Endothelial cell of umbilical vein (primary cell): ENCODE measurements around the gene GRK1. TPM values are rescaled to one million over a fixed set of nuclear protein-coding genes. Genes with fewer than 3 reads are reported as not detected.

Experiments used
- BruUV-seq: library from RNA; stranded (reverse); fragments of 400-500 nt; replicated peaks from 2 replicates; lab custom pipeline; 2021; lab: Mats Ljungman, UMichigan
- CTCF ChIA-PET: fragments of 300-600, 350-600 bp; sonication (Branson Sonifier 250); formaldehyde crosslinking; loops from one replicate; lab custom pipeline; 2021; ENCODE audit warnings: antibody characterized with exemption, inconsistent platforms; lab: Charles Lee
- POLR2A ChIA-PET: fragments of 300-600, 350-600 bp; sonication (Branson Sonifier 250); formaldehyde crosslinking; loops from one replicate; lab custom pipeline; 2021; ENCODE audit warnings: antibody characterized with exemption, inconsistent platforms; lab: Charles Lee
- DNase-seq: peaks from one replicate; pipeline ENCODE4 v3.0.0-alpha.2; 2011; ENCODE audit warnings: low read depth, low spot score
- FAIRE-seq: peaks from 2 replicates; lab custom pipeline; 2011; peaks lifted over from hg19 to GRCh38; lab: Jason Lieb, UNC
- H2AFZ ChIP-seq: 2 replicates; pipeline ENCODE4 v1.6.0; 2012; ENCODE audit warnings: low read depth, low read length, control low read depth, inconsistent platforms
- H3K27ac ChIP-seq: 2 replicates; pipeline ENCODE4 v1.5.1; 2011; ENCODE audit warnings: low read depth, mild to moderate bottlenecking, control low read depth, low read length, moderate library complexity; ENCODE audit not compliant: insufficient read depth
- H3K27me3 ChIP-seq, 2 experiments: 2 replicates each; pipeline versions ENCODE4 v1.6.0 to v1.6.1; 2011; ENCODE audit warnings: low read length in 2 of 2, mixed read lengths in 1 of 2; ENCODE audit not compliant: control insufficient read depth in 2 of 2, insufficient read depth in 2 of 2
- H3K36me3 ChIP-seq, 2 experiments: 2 replicates in 1 of 2; 3 replicates in 1 of 2; pipeline ENCODE4 v1.5.1; 2011; ENCODE audit warnings: low read length in 2 of 2, mild to moderate bottlenecking in 1 of 2, moderate library complexity in 1 of 2; ENCODE audit not compliant: control insufficient read depth in 2 of 2, insufficient read depth in 2 of 2; ENCODE audit errors: extremely low read depth in 1 of 2
- H3K4me1 ChIP-seq: 3 replicates; pipeline ENCODE4 v1.5.1; 2011; ENCODE audit warnings: mild to moderate bottlenecking, low read length; ENCODE audit not compliant: control insufficient read depth, insufficient read depth; ENCODE audit errors: extremely low read depth
- H3K4me2 ChIP-seq: 2 replicates; pipeline ENCODE4 v1.6.1; 2011; ENCODE audit warnings: low read length, control low read depth, mixed read lengths; ENCODE audit not compliant: insufficient read depth
- H3K4me3 ChIP-seq, 3 experiments: fragments of 200-600 bp in 1 of 3; sonication (generic), shearing (Covaris generic) in 1 of 3; replicated peaks in 1 of 3; 2 replicates each; pipeline ENCODE4 v1.5.1; 2011 to 2016; ENCODE audit warnings: control low read depth in 3 of 3, low read length in 3 of 3, mild to moderate bottlenecking in 2 of 3, inconsistent platforms in 1 of 3, low read depth in 1 of 3, moderate library complexity in 1 of 3; ENCODE audit not compliant: insufficient read depth in 1 of 3
- H3K79me2 ChIP-seq: 2 replicates; pipeline ENCODE4 v1.6.0; 2012; ENCODE audit warnings: low read length, inconsistent platforms; ENCODE audit not compliant: control insufficient read depth, insufficient read depth
- H3K9ac ChIP-seq: replicated peaks from 2 replicates; pipeline ENCODE3; 2011; ENCODE audit warnings: low read length, control low read depth; ENCODE audit not compliant: insufficient read depth; ENCODE audit errors: extremely low read depth
- H3K9me1 ChIP-seq: replicated peaks from 3 replicates; pipeline ENCODE4 v1.6.0; 2011; ENCODE audit warnings: mild to moderate bottlenecking, low read length; ENCODE audit not compliant: control insufficient read depth, insufficient read depth; ENCODE audit errors: extremely low read depth
- H3K9me3 ChIP-seq: replicated peaks from 2 replicates; pipeline ENCODE4 v1.5.1; 2012; ENCODE audit warnings: low read length, inconsistent platforms; ENCODE audit not compliant: control insufficient read depth, insufficient read depth
- H4K20me1 ChIP-seq: replicated peaks from 2 replicates; pipeline ENCODE3; 2011; ENCODE audit warnings: mild to moderate bottlenecking, low read length; ENCODE audit not compliant: control insufficient read depth, insufficient read depth; ENCODE audit errors: extremely low read depth
- EZH2 ChIP-seq: IDR thresholded peaks from 2 replicates; pipeline ENCODE4 v1.6.1; 2012; ENCODE audit warnings: borderline replicate concordance, low read depth, mild to moderate bottlenecking, moderate library complexity, low read length, inconsistent platforms; ENCODE audit not compliant: severe bottlenecking
- FOS ChIP-seq: IDR thresholded peaks from 2 replicates; pipeline ENCODE4 v1.6.1; 2011; ENCODE audit warnings: mild to moderate bottlenecking, low read length, moderate library complexity, borderline replicate concordance; ENCODE audit not compliant: insufficient read depth
- GATA2 ChIP-seq: IDR thresholded peaks from 2 replicates; pipeline ENCODE4 v1.7.0; 2011; ENCODE audit warnings: low read depth, mild to moderate bottlenecking, moderate library complexity, mixed read lengths, low read length; ENCODE audit not compliant: insufficient read length, insufficient read depth
- JUN ChIP-seq: IDR thresholded peaks from 2 replicates; pipeline ENCODE4 v1.6.1; 2011; ENCODE audit warnings: borderline replicate concordance, low read depth; ENCODE audit not compliant: insufficient read length, insufficient read depth
- MYC ChIP-seq: IDR thresholded peaks from one replicate; pipeline ENCODE4 v1.6.1; 2011; ENCODE audit warnings: mild to moderate bottlenecking, low read depth, low read length
- POLR2A ChIP-seq: IDR thresholded peaks from 2 replicates; pipeline ENCODE4 v1.6.1; 2012; ENCODE audit warnings: low read depth, mild to moderate bottlenecking, control low read depth, low read length
- POLR2AphosphoS5 ChIP-seq: IDR thresholded peaks from 2 replicates; pipeline ENCODE4 v1.6.1; 2012; ENCODE audit warnings: low read depth, mild to moderate bottlenecking, control low read depth, low read length, moderate library complexity; ENCODE audit not compliant: insufficient read depth
- dilution Hi-C: fragments of 300-500 bp; cut with MboI; formaldehyde crosslinking; loops from one replicate; pipeline ENCODE4 v1.15.0; 2019; ENCODE audit warnings: low sequenced_read_pairs; ENCODE audit not compliant: extremely low pct_ligation_motif_present
- intact Hi-C: fragments of 100-400 bp; cut with micrococcal nuclease; formaldehyde crosslinking; loops from one replicate; pipeline ENCODE4 v1.10.0; 2022
- polyA plus RNA-seq, 4 experiments: library from polyadenylated mRNA; depleted of rRNA in 3 of 4; stranded (reverse) in 3 of 4; unstranded in 1 of 4; fragments of >200 nt; gene quantifications; 2 replicates each; pipeline versions ENCODE4 v1.2.1 to v1.2.3, GENCODE V29; 2011 to 2012; ENCODE audit warnings: missing spikeins in 1 of 4
- total RNA-seq: library from RNA; stranded (reverse); gene quantifications from 2 replicates; pipeline ENCODE4 v1.2.3, GENCODE V29; 2021
- TF ChIP-seq, protein P1 (sequence below): IDR thresholded peaks from 2 replicates; pipeline ENCODE4 v1.6.1; 2011; ENCODE audit not compliant: insufficient read depth, insufficient read length
- TF ChIP-seq, protein P2 (sequence below), 2 donors: IDR thresholded peaks; 1 replicate in 1 of 2; 2 replicates in 1 of 2; pipeline ENCODE4 v1.5.1; 2011; ENCODE audit warnings: low read length in 2 of 2, mild to moderate bottlenecking in 2 of 2, moderate library complexity in 2 of 2, control low read depth in 1 of 2, inconsistent platforms in 1 of 2, low read depth in 1 of 2; ENCODE audit not compliant: insufficient read depth in 1 of 2; ENCODE audit errors: extremely low read depth in 1 of 2

Gene GRK1
- total and polyA plus RNA-seq, 2 donors (not counting 3 experiments of a cell fraction or from before 2014, with no cell fraction given) = not detected

DNA sequence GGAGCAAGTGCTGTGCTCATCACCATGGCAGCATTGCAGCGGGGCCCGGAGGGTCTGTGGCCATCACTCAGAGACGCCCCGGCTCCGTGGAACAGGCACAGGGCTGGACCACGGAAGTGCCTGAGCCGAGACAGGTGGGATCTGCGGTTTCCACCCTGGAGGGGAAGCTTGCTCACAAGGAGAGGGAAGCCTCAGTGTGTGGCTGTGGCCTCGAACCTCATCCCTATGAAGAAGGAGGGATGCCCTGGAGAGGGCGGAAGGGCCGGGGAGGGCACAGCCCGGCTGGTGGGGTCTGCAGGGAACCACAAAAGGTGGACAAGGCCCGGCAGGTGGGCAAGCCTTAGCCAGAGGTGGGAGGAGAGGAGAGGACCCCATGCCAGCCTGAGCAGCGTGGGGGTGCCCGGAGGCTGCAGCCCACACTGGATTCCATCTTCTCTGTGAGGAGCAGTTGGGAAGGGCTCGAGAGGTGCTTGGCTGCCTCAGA, 61.6 kb downstream of the GRK1 start:
- Histone ChIP-seq H3K4me3 (no peak overlapping the region), H2AFZ (no peak overlapping the region), H3K27me3 (peaks cover 0 to 2% of the 10 kb centered on the region in 2 experiments), H3K9me3 (no peaks in the 10 kb centered on the region), H3K36me3 (no peaks in the 10 kb centered on the region), H3K9me1 (no peaks in the 10 kb centered on the region), H3K9ac (no peak overlapping the region), H3K4me1 (no peaks in the 10 kb centered on the region), H3K4me2 (no peak overlapping the region), H3K27ac (no peak overlapping the region), H3K79me2 (no peaks in the 10 kb centered on the region), H4K20me1 (no peaks in the 10 kb centered on the region)
- dilution Hi-C loops = no loop called here
- intact Hi-C loops = no loop called here
- ChIA-PET POLR2A (no interaction called here), CTCF (no interaction called here)
- no TSS peak for BruUV-seq
- TF ChIP-seq, protein P1, sequence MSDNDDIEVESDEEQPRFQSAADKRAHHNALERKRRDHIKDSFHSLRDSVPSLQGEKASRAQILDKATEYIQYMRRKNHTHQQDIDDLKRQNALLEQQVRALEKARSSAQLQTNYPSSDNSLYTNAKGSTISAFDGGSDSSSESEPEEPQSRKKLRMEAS = no peak
- TF ChIP-seq JUN = no peak
- TF ChIP-seq GATA2 = no peak
- TF ChIP-seq, protein P2, sequence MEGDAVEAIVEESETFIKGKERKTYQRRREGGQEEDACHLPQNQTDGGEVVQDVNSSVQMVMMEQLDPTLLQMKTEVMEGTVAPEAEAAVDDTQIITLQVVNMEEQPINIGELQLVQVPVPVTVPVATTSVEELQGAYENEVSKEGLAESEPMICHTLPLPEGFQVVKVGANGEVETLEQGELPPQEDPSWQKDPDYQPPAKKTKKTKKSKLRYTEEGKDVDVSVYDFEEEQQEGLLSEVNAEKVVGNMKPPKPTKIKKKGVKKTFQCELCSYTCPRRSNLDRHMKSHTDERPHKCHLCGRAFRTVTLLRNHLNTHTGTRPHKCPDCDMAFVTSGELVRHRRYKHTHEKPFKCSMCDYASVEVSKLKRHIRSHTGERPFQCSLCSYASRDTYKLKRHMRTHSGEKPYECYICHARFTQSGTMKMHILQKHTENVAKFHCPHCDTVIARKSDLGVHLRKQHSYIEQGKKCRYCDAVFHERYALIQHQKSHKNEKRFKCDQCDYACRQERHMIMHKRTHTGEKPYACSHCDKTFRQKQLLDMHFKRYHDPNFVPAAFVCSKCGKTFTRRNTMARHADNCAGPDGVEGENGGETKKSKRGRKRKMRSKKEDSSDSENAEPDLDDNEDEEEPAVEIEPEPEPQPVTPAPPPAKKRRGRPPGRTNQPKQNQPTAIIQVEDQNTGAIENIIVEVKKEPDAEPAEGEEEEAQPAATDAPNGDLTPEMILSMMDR (IDR thresholded peaks at IDR 0.05; ENCODE audit: extremely low read depth in 1 of 2, insufficient read depth in 1 of 2, low read depth in 1 of 2, low read length in 2 of 2) = no peak
- TF ChIP-seq POLR2AphosphoS5 = no peak
- TF ChIP-seq MYC = no peak
- no peak for TF ChIP-seq FOS
- no peak for TF ChIP-seq POLR2A
- TF ChIP-seq EZH2 = no peak
- DNase-seq = no peak
- FAIRE-seq = no peak
